Ectodermal cell (in vitro differentiated cells): ENCODE results near the gene DNAJB4.
A peak's percentile ranks its signal among the peaks of the same experiment; 100 is the strongest.
"Not testable (repeated sequence)": the region's sequence is repeated elsewhere in the genome, so short reads cannot be mapped to it uniquely, and the experiment has no call there.

Experiments used
- H3K27ac ChIP-seq: 2 replicates; pipeline ENCODE4 v1.7.0; 2013; ENCODE audit warnings: mild to moderate bottlenecking, low read depth, low read length; ENCODE audit not compliant: insufficient read depth, poor library complexity, severe bottlenecking
- H3K27me3 ChIP-seq: 2 replicates; pipeline ENCODE4 v1.7.0; 2013; ENCODE audit warnings: mild to moderate bottlenecking, low read length; ENCODE audit not compliant: insufficient read depth, control insufficient read depth, poor library complexity, severe bottlenecking
- H3K36me3 ChIP-seq: one replicate; pipeline ENCODE4 v1.7.0; 2013; ENCODE audit warnings: low read length; ENCODE audit not compliant: control insufficient read depth, insufficient read depth
- H3K4me1 ChIP-seq: one replicate; pipeline ENCODE4 v1.7.0; 2013; ENCODE audit warnings: low read length; ENCODE audit not compliant: control insufficient read depth, insufficient read depth
- H3K4me3 ChIP-seq: 2 replicates; pipeline ENCODE4 v1.7.0; 2013; ENCODE audit warnings: low read depth, low read length, control low read depth; ENCODE audit not compliant: insufficient read depth
- H3K9me3 ChIP-seq: 2 replicates; pipeline ENCODE4 v1.7.0; 2013; ENCODE audit warnings: mild to moderate bottlenecking, low read length, moderate library complexity; ENCODE audit not compliant: control insufficient read depth
- WGBS, 2 experiments: methylation state at CpG; one replicate each; pipeline ENCODE4 v1.1.7; 2013; ENCODE audit warnings: missing lambda C conversion rate in 2 of 2; 5-methylcytosine and 5-hydroxymethylcytosine counted together

The DNAJB4 gene

GRCh38 chr1:77975907-77976306, 28.8 kb upstream of the DNAJB4 start:
- peak overlapping the region; percentile 92 for H3K4me3 ChIP-seq
- H3K27me3 ChIP-seq, result no peaks in the 10 kb centered on the region
- peaks cover 6% of the 10 kb centered on the region for H3K36me3 ChIP-seq
- H3K9me3 ChIP-seq, result no peaks in the 10 kb centered on the region
- H3K4me1 ChIP-seq, result no peaks in the 10 kb centered on the region
- WGBS, 2 experiments, result 38 to 54% methylated on average over 1 to 2 of the region's 2 CpGs
- no peak overlapping the region for H3K27ac ChIP-seq

- Histone ChIP-seq H3K4me1 (peaks cover 5% of the 10 kb centered on the region), H3K9me3 (no peaks in the 10 kb centered on the region), H3K27me3 (no peaks in the 10 kb centered on the region), H3K36me3 (peaks cover 6% of the 10 kb centered on the region), H3K4me3 (peak overlapping the region; percentile 92), H3K27ac (no peak overlapping the region)
- 61 to 66% methylated on average over 13 of the region's 13 CpGs for WGBS, 2 experiments
Measured at GRCh38 chr1:77976433-77977076, 28.2 kb upstream of the DNAJB4 start.

DNA sequence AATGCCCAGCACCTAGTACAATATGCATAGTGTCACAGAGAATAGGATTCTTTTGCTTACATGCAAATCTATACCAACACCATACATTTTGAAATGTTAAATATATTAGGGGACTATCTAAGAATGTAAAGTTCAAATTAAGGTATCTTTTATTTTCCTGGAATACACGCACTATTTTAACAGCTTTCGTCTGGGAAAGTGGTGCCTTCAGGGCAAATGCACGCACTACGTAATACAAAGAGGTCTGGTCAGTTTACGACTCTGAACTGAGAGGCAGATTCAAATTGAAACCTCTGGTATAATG, 26.8 kb upstream of the DNAJB4 start:
- Histone ChIP-seq H3K27ac (peak overlapping the region; percentile 97), H3K4me1 (peaks cover 11% of the 10 kb centered on the region), H3K4me3 (peak overlapping the region; percentile 92), H3K9me3 (no peaks in the 10 kb centered on the region), H3K36me3 (peaks cover 6% of the 10 kb centered on the region), H3K27me3 (no peaks in the 10 kb centered on the region)
- 0% methylated on average over 5 of the region's 5 CpGs for WGBS, 2 experiments

- Histone ChIP-seq H3K9me3 (no peaks in the 10 kb centered on the region), H3K27me3 (no peaks in the 10 kb centered on the region), H3K36me3 (peaks cover 6% of the 10 kb centered on the region), H3K4me3 (peak overlapping the region; percentile 92), H3K4me1 (peaks cover 11% of the 10 kb centered on the region), H3K27ac (peak overlapping the region; percentile 97)
- 0% methylated on average over 33 to 34 of the region's 34 CpGs for WGBS, 2 experiments
Measured at GRCh38 chr1:77978293-77978968, 26.3 kb upstream of the DNAJB4 start.

GRCh38 chr1:77978969-77979876, 25.5 kb upstream of the DNAJB4 start, which contains the start of gene FUBP1:
Gene FUBP1 (minus strand): TSS chr1:77979072. CDS start chr1:77979004, 68 bp downstream.
- Histone ChIP-seq H3K9me3 (no peaks in the 10 kb centered on the region), H3K4me3 (peak within 1 kb of the TSS; percentile 92), H3K27ac (peak within 1 kb of the TSS; percentile 97), H3K27me3 (no peaks in the 10 kb centered on the region), H3K4me1 (peaks cover 11% of the 10 kb centered on the region), H3K36me3 (peaks cover 6% of the 10 kb centered on the region)
- WGBS, 2 experiments, result 0% methylated on average over 57 of the region's 57 CpGs

DNA sequence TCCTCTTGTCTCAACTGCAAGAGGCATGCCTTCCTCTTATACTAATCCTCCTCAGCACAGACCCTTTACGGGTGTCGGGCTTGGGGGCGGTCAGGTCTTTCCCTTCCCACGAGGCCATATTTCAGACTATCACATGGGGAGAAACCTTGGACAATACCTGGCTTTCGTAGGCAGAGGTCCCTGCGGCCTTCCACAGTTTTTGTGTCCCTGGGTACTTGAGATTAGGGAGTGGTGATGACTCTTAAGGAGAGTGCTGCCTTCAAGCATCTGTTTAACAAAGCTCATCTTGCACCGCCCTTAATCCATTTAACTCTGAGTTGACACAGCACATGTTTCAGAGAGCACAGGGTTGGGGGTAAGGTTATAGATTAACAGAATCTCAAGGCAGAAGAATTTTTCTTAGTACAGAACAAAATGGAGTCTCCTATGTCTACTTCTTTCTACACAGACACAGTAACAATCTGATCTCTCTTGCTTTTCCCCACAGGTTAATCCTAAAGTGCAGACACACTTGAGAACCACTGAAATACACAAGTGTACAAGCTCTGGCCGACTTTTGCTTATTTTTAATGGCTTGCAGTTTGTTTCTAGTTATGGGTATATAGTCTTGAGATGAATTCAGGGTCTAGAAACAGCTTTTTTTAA, 21.3 kb upstream of the DNAJB4 start:
- peaks cover 11% of the 10 kb centered on the region for H3K4me1 ChIP-seq
- not testable (repeated sequence) for H3K9me3 ChIP-seq, H3K36me3 ChIP-seq, H3K27me3 ChIP-seq, H3K4me3 ChIP-seq, H3K27ac ChIP-seq
- WGBS, 2 experiments, result 71 to 86% methylated on average over 7 of the region's 8 CpGs

- H3K4me3 ChIP-seq, result no peak overlapping the region
- no peak overlapping the region for H3K27ac ChIP-seq
- no peaks in the 10 kb centered on the region for H3K9me3 ChIP-seq
- H3K36me3 ChIP-seq, result no peaks in the 10 kb centered on the region
- H3K27me3 ChIP-seq, result no peaks in the 10 kb centered on the region
- H3K4me1 ChIP-seq, result peaks cover 11% of the 10 kb centered on the region
Measured at GRCh38 chr1:77983997-77984355, 20.8 kb upstream of the DNAJB4 start.

DNA sequence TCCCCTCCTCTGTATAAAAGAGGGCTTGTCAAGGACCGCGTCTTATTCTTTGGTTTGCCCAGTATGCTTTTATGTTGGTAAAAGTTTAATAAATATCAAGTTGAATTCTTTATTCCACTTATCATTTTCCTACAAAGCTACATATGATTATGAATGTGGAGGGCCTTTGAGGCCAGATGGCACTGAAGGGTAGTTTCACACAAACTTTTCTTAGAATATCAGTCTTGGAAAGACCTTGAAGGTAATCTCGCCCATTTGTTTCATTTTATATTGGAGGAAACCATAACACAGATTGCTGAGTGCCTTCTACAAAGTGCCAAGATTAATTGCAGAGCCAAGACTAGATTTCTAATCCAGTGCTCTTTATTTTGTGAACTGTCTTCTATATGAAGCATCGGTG, 20.1 kb upstream of the DNAJB4 start:
- Histone ChIP-seq H3K9me3 (no peaks in the 10 kb centered on the region), H3K4me1 (peaks cover 11% of the 10 kb centered on the region), H3K27me3 (no peaks in the 10 kb centered on the region), H3K4me3 (no peak overlapping the region), H3K27ac (no peak overlapping the region), H3K36me3 (no peaks in the 10 kb centered on the region)
- WGBS, 2 experiments, result 97 to 100% methylated on average over 1 to 2 of the region's 4 CpGs

GRCh38 chr1:77986810-77987209, 17.9 kb upstream of the DNAJB4 start:
- Histone ChIP-seq H3K4me3 (no peak overlapping the region), H3K27me3 (no peaks in the 10 kb centered on the region), H3K27ac (no peak overlapping the region), H3K36me3 (no peaks in the 10 kb centered on the region), H3K4me1 (peaks cover 4% of the 10 kb centered on the region), H3K9me3 (no peaks in the 10 kb centered on the region)

DNA sequence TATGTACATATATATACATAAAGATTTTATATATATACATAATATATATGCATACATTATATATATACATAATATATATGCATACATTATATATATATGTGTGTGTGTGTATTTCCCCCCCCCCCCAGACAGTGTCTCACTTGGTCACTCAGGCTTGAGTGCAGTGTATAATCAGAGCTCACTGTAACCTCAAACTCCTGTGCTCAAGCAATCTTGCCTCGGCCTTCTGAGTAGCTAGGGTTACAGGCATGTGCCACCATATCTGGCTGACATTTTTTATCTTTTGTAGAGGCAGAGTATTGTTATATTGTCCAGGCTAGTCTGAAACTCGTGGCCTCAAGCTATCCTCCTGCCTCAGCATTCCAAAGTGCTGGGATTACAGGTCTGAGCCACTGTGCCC, 16.8 kb upstream of the DNAJB4 start:
- no peak overlapping the region for H3K4me3 ChIP-seq
- no peaks in the 10 kb centered on the region for H3K9me3 ChIP-seq
- WGBS, 2 experiments, result 87 to 93% methylated on average over 2 of the region's 2 CpGs
- no peaks in the 10 kb centered on the region for H3K27me3 ChIP-seq
- no peaks in the 10 kb centered on the region for H3K36me3 ChIP-seq
- no peak overlapping the region for H3K27ac ChIP-seq
- H3K4me1 ChIP-seq, result no peaks in the 10 kb centered on the region
